SU-DHL-6 (cell line): ENCODE results near the gene CCDC40.

Experiments
- H2AFZ ChIP-seq: fragments of 200-600 bp; sonication (generic); 2 replicates; pipeline ENCODE4 v1.6.1; 2014; ENCODE audit warnings: low read depth, mild to moderate bottlenecking, moderate library complexity, mixed read lengths, antibody characterized with exemption, low read length; ENCODE audit not compliant: severe bottlenecking
- H3F3A ChIP-seq: fragments of 200-600 bp; shearing (Covaris generic); 2 replicates; pipeline ENCODE4 v1.6.0; 2016; ENCODE audit warnings: antibody characterized with exemption, mild to moderate bottlenecking; ENCODE audit not compliant: insufficient read depth
- H3K27ac ChIP-seq: fragments of 200-600 bp; sonication (generic); 2 replicates; pipeline ENCODE4 v1.5.1; 2016; ENCODE audit warnings: low read depth, mild to moderate bottlenecking, low read length, moderate library complexity, mixed read lengths
- H3K27me3 ChIP-seq: fragments of 200-600 bp; sonication (generic), shearing (Covaris generic); 2 replicates; pipeline ENCODE4 v1.6.0; 2014; ENCODE audit warnings: mild to moderate bottlenecking, low read length
- H3K36me3 ChIP-seq: fragments of 200-600 bp; sonication (generic); 2 replicates; pipeline ENCODE4 v1.6.1; 2014; ENCODE audit warnings: mild to moderate bottlenecking, low read length, mixed read lengths
- H3K4me2 ChIP-seq: fragments of 300-600, 200-600 bp; shearing (Covaris generic), sonication (generic); 2 replicates; pipeline ENCODE4 v1.6.0; 2014; ENCODE audit warnings: low read length, low read depth, mild to moderate bottlenecking; ENCODE audit not compliant: poor library complexity, severe bottlenecking
- H3K4me3 ChIP-seq: fragments of 200-600 bp; sonication (generic); 2 replicates; pipeline ENCODE4 v1.5.1; 2014; ENCODE audit warnings: antibody characterized with exemption, low read length, mild to moderate bottlenecking, mixed read lengths; ENCODE audit not compliant: insufficient read depth, poor library complexity, severe bottlenecking
- H3K79me2 ChIP-seq: fragments of 200-600 bp; sonication (generic); 2 replicates; pipeline ENCODE4 v1.6.1; 2014; ENCODE audit warnings: mild to moderate bottlenecking, low read length, moderate library complexity; ENCODE audit not compliant: insufficient read depth
- H3K9ac ChIP-seq: fragments of 200-600 bp; sonication (generic); 2 replicates; pipeline ENCODE4 v1.7.0; 2014; ENCODE audit warnings: mild to moderate bottlenecking, low read length
- H3K9me2 ChIP-seq: fragments of 200-600 bp; sonication (generic); replicated peaks from 2 replicates; pipeline ENCODE4 v1.6.1; 2014; ENCODE audit warnings: low read length; ENCODE audit not compliant: insufficient read depth
- H3K9me3 ChIP-seq: fragments of 200-600 bp; sonication (generic); 2 replicates; pipeline ENCODE4 v1.6.1; 2014; ENCODE audit warnings: low read length, mixed read lengths; ENCODE audit not compliant: insufficient read depth
- H4K20me1 ChIP-seq: fragments of 200-600 bp; sonication (generic); 2 replicates; pipeline ENCODE4 v1.6.1; 2014; ENCODE audit warnings: low read depth, mild to moderate bottlenecking, antibody characterized with exemption, low read length, moderate library complexity, mixed read lengths
- CTCF ChIP-seq: fragments of 200-600 bp; sonication (generic); IDR thresholded peaks from one replicate; pipeline ENCODE4 v1.5.1; 2017; ENCODE audit warnings: antibody characterized with exemption, mild to moderate bottlenecking, low read length, moderate library complexity; ENCODE audit not compliant: insufficient read depth, poor library complexity, severe bottlenecking
- EZH2phosphoT487 ChIP-seq: fragments of 200-600 bp; sonication (generic), shearing (Covaris generic); conservative IDR thresholded peaks from 2 replicates; pipeline ENCODE4 v1.6.1; 2018; ENCODE audit warnings: mild to moderate bottlenecking, antibody characterized with exemption, low read length, moderate library complexity, mixed read lengths

Gene CCDC40

DNA sequence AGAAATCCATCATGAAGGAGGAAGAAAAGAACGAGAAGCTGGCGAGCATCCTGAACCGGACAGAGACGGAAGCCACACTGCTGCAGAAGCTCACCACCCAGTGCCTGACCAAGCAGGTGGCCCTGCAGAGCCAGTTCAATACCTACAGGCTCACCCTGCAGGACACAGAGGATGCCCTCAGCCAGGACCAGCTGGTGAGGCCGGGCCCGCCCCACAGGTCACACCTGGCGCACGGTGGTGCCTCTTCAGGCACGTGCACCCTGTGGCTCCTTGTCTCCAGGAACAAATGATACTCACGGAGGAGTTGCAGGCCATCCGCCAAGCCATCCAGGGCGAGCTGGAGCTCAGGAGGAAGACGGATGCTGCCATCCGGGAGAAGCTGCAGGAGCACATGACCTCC lies 45.2 kb downstream of the CCDC40 start:
- H3K4me2 ChIP-seq: no peak overlapping the region
- no peaks in the 10 kb centered on the region for H3K36me3 ChIP-seq
- H3K79me2 ChIP-seq: no peaks in the 10 kb centered on the region
- H3K9ac ChIP-seq: no peak overlapping the region
- H3K4me3 ChIP-seq: no peak overlapping the region
- H2AFZ ChIP-seq: no peak overlapping the region
- no peaks in the 10 kb centered on the region for H3K9me3 ChIP-seq
- H3F3A ChIP-seq: no peaks in the 10 kb centered on the region
- no peak overlapping the region for H3K27ac ChIP-seq
- H4K20me1 ChIP-seq: no peaks in the 10 kb centered on the region
- no peak for TF ChIP-seq EZH2phosphoT487
- no peaks in the 10 kb centered on the region for H3K27me3 ChIP-seq
- H3K9me2 ChIP-seq: no peaks in the 10 kb centered on the region

DNA sequence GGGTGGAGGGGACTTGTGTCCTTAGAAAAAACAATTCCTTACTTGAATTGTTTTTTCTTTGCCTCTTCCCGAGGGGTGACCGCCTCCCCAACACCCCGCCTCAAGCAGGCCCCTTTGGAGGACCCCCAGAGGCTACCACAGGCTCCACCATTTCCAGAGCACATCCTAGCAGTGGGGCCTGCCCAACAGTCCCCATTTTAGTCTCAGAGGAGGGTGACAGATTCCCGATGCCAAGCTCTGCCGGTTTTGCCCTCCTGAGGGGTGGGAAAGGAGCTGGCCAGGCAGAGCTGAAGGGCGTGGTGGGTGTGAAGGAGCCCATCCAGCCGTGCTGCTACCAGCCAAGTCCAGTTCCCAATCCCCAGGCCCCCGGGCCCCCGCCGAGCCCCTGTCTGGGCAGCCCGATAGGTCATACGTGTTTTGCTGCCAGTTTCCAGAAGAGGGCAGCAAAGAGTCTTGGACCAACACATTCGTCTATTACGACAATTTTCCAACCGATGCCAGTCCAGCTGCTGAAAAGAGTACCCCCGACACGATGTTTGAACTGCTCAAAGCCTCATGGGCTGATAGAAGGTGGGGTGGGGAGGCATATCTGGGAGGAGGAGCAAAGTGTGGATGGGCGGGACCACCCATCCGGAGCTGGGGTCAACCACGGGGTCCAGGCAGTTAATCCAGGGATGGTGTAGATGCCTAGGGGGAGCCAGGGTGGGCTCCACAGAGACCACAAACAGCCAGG lies 46.1 kb downstream of the CCDC40 start:
- H3K27ac ChIP-seq: no peak overlapping the region
- no peak overlapping the region for H3K4me2 ChIP-seq
- TF ChIP-seq EZH2phosphoT487: no peak
- peak; percentile 63 for TF ChIP-seq CTCF
- no peaks in the 10 kb centered on the region for H3K9me3 ChIP-seq
- no peak overlapping the region for H2AFZ ChIP-seq
- no peaks in the 10 kb centered on the region for H4K20me1 ChIP-seq
- no peaks in the 10 kb centered on the region for H3K79me2 ChIP-seq
- H3F3A ChIP-seq: no peaks in the 10 kb centered on the region
- no peak overlapping the region for H3K4me3 ChIP-seq
- H3K9ac ChIP-seq: no peak overlapping the region
- H3K27me3 ChIP-seq: no peaks in the 10 kb centered on the region
- H3K9me2 ChIP-seq: no peaks in the 10 kb centered on the region
- H3K36me3 ChIP-seq: no peaks in the 10 kb centered on the region

DNA sequence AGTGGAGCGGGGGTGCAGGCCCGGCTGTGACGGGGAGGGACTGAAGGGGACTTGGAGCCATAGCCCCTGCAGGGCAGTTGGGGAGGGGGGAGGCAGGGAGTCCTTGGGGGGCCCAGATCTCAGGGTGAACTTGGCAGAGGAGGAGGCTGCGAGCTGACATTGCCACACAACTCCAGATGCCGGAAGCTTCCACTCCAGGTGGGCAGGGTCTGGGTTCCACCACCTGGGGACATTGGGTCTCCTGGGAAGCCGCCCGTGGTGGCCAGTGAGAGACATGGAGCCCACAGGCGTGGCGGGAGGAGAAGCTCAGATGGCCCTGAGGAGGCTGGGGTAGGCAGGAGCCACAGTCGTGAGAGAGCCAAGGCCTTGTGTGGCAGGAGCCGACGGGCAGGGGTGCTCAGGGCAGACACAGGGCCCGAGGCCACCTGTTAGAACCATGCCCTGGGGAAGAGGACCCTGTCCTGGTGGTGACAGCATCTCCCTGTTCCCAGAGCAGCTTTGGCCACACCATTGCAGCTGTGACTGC lies 46.8 kb downstream of the CCDC40 start:
- Histone ChIP-seq H3K9me2 (no peaks in the 10 kb centered on the region), H3K4me2 (no peak overlapping the region), H4K20me1 (no peaks in the 10 kb centered on the region), H2AFZ (no peak overlapping the region), H3K4me3 (no peak overlapping the region), H3K27ac (no peak overlapping the region), H3K27me3 (no peaks in the 10 kb centered on the region), H3K36me3 (no peaks in the 10 kb centered on the region), H3F3A (no peaks in the 10 kb centered on the region), H3K79me2 (no peaks in the 10 kb centered on the region), H3K9ac (no peak overlapping the region), H3K9me3 (no peaks in the 10 kb centered on the region)
- TF ChIP-seq EZH2phosphoT487 (no peak), CTCF (no peak)

DNA sequence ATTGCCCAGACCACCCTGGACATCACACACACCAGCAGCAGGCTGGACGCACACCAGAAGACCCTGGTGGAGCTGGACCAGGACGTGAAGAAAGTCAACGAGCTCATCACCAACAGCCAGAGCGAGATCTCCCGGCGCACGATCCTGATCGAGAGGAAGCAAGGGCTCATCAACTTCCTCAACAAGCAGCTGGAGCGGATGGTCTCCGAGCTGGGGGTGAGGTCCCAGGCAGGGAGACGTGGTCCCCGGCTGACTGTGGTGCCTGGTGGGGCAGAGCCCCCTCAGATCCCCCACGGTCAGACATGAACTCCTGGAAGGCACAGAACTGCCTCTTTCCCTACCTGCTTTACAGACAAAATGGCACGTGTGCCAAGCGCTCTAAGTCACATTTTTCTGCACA lies 48.3 kb downstream of the CCDC40 start:
- Histone ChIP-seq H3K9ac (no peak overlapping the region), H3K27me3 (no peaks in the 10 kb centered on the region), H3K36me3 (no peaks in the 10 kb centered on the region), H2AFZ (no peak overlapping the region), H3K27ac (no peak overlapping the region), H3K79me2 (no peaks in the 10 kb centered on the region), H3K9me2 (no peaks in the 10 kb centered on the region), H3K4me3 (no peak overlapping the region), H3K9me3 (no peaks in the 10 kb centered on the region), H3K4me2 (no peak overlapping the region), H4K20me1 (no peaks in the 10 kb centered on the region), H3F3A (no peaks in the 10 kb centered on the region)
- TF ChIP-seq EZH2phosphoT487: no peak
- TF ChIP-seq CTCF: no peak
